Esophagus mucosa (tissue), 1 donor: ENCODE measurements around the gene SLC35B4. TPM values are rescaled to one million over a fixed set of nuclear protein-coding genes. Genes with fewer than 3 reads are reported as not detected.
A peak's percentile ranks its signal among the peaks of the same experiment; 100 is the strongest.

Experiments
- ATAC-seq: fragments of 200-7000 bp; cut with Tn5 transposase; one replicate; pipeline ENCODE4 v1.9.1; 2020
- total RNA-seq: library from RNA; stranded (reverse); gene quantifications from one replicate; pipeline ENCODE4 v1.2.4, GENCODE V29; 2023
- donor health status: DM: yes; HTN: yes; CAD: no.

SLC35B4 gene
- total RNA-seq: 7.2 TPM

GRCh38 chr7:134316539-134317344 lies at the start of gene SLC35B4:
Gene SLC35B4 (minus strand): TSS chr7:134316930. CDS start chr7:134316751, 179 bp downstream.
- peak; percentile 99 for ATAC-seq

- ATAC-seq: no peak
Observed at GRCh38 chr7:134366481-134366880, 49.8 kb upstream of the SLC35B4 start.

DNA sequence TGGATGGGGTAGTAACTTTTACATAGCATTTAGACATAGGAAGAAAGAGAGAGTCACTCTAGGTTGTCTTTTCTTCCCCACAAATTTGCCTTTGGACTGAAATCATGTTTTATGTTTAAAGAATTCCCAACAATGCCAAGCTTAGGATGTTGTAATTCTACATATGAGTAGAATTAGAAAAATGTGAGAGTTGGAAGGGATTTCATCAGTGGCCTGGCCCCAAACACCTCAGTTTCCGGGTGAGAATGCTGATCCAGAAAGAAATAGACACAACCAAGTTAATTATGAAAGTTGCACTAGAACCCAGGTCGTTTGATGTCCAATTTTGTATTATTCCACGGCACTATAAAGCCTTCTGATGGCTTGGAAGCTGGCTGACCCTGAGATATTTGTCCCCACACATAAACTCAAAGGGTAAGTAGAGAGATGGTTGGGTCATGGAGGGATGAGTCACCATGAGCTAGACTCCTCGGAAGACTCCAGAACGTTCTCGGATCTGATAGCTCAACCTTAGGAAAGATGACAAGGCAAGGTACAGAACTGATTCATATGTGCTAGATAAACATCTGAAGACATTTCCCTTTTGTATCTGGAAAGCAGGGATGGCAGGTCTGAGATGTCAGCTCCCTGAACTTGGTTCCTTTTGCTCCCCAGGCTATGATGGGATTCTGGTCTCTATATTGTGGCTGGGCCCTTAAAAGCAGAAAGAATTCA lies 48.8 kb upstream of the SLC35B4 start:
- ATAC-seq: peak; percentile 77

DNA sequence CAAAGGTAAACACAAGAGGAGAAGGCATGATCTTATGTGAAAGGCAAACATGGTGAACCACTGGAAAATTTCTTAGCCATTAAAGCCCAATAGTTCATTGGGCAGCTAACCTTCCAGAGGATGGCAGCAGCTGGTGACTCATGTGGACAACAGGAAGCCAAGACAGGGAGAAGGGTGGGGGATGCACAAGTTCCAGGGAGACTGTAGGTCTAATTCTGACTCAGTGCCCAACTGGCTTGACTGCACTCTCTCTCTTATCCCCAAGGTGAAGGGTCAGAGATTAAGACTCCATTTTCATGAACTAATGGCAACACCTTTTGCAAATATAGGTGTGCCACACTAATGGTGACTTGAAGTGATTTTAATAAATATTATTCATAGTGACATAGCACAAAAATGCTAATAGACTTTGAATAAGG lies 47.9 kb upstream of the SLC35B4 start:
- ATAC-seq: peak; percentile 92

DNA sequence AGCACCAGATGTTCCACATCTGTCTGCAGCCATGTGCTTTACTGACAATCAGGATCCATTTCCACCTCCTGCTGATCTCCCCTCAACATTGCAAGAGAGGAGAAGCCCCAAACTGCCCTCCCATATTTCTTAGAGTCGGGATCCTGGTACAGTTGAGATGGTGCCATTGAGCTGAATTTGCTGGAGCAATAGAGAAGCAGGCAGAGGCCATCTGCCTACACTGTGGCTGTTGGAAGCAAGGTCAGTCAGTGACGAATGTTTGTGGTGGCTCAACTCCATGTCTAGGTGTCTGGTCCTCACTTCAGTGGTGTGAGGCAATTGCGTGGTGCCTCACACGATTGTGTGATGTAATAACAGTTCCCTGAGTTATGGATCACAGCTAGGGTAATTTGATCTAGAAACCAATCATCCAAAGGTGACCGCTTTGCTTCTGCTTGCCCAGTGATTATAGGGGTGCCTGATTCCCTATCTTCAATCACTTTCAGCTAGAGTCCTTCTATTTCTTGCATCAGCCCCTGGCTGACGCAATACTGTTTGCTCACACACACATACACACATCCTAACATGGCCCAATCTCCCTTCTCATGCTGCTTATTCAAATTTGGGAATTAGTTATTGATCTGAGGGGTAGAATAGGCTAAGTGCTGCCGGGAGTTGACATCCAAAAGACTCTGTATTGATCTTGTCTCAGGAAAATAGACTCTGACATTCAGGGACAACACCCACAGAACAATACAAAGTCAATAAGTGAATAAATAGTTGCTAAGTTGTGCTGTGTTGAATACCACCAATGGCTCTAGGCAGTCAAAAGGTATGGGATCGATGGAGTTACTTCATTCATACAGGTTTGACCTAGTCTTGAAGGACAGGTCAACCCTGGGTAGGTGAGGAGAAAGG lies 46.1 kb upstream of the SLC35B4 start:
- ATAC-seq: no peak

DNA sequence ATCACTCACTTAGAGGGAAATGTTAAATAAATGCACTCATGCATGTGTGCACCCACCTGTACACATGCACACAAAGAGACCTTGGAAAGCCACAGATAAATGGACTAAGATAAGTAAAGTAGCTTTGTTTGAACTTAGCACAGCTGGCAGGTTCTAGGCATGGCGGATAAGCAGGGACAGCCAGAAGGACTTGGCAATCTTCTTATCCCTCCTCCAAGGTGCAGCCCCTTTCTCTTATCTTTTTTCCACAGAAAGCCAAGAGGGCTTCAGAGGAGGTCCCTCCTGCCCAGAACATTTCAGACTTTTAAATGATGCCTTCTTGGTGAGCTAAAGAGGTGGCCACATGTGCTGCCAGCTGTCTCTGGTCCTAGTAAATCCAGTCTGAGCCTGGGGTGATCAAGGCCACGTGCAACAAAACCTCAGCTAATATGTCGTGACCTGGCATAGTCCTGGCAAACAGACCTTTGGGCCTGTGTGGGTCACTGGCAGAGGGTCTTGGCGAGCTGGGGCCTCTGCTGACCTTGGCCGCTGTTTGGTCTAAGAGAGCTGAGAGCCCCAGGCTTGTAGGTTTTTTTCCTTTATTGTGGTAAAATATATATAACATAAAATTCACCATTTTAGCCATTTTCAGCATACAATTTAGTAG lies 43.2 kb upstream of the SLC35B4 start:
- ATAC-seq: no peak

- ATAC-seq: no peak
Observed at GRCh38 chr7:134357486-134357885, 40.8 kb upstream of the SLC35B4 start.

- ATAC-seq: no peak
Observed at GRCh38 chr7:134356421-134356936, 39.7 kb upstream of the SLC35B4 start.

GRCh38 chr7:134355927-134356326 lies 39.2 kb upstream of the SLC35B4 start:
- ATAC-seq: no peak

DNA sequence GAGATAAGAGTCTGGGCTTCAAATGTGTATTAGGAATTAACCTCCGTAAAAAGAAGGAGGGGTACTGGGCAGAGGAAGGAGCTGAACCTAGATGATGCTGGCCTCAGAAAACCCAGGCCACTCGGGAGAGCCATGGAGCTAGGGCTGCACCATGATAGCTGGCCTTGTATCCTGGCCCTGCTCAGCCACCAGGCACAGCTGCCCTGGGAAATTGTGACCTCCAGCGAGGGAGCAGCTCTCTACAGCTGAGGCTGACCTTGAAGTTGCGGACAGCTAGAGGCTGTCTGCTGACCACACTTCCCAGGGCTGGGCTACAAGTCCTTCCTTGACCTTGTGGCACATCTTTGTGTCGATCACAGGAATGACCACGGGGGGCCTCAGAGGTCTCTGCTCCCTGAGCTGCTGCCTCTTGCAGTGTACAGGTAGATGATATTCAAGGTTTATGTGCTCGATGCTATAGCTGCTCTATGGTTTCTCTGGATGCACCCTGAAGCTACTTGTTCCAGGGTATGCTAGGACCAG lies 38.3 kb upstream of the SLC35B4 start:
- ATAC-seq: no peak

DNA sequence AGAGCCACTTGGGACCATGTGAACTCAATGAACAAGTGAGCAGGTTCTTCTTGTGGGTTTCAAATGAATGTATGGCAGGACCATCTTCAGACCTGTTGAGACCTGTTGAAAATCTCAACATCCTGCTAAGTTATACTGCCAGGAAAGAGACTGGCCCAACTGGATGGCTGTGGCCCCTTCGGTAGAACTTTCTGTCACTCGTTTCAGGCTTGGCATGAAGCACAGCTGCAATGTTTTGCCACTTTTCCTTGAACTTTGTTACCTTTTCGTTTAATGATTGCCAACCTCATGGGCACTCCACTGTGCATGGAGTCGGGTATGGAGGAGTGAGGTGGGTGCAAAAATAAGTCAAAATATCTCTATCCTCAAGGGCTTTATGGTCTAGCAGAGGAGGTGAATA lies 36.7 kb upstream of the SLC35B4 start:
- ATAC-seq: peak; percentile 56

DNA sequence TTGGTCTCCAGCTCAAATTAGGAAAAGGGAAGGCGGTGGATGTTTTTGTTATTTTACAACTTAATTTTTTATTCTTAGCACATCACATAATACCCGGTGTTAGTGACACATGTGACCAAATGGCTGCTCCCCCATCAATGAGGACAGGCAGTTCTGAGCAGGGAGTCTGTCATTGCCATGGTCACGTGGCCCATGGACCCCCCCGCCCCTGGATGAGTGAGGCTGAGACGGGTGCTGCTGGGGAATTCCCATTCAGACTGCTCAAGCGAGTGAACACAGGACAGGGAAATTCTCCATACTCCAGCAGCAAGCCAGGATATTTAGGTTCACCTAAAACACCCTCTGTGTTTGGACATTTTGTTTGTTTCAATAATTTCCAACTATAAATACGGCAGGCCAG lies 34.7 kb upstream of the SLC35B4 start:
- ATAC-seq: no peak

DNA sequence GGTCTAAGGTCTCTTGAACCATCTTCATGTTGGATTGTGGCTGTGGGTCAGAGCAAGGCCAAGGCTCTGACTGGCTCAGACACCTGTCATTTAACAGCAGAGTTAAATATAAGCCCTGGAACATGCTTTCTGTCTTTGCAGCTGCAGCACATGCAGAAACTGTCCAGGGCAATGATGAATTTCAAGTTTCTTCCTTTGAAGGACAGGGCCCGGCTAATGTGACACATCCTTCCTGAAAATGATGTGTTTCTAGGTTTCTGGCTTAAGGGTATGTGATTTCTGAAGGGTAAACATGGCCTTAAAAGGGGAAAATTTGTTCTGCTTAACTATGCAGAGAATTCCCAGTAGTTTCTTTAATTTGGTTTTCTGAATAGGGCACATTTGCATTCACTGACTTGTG lies 34.0 kb upstream of the SLC35B4 start:
- no peak for ATAC-seq

DNA sequence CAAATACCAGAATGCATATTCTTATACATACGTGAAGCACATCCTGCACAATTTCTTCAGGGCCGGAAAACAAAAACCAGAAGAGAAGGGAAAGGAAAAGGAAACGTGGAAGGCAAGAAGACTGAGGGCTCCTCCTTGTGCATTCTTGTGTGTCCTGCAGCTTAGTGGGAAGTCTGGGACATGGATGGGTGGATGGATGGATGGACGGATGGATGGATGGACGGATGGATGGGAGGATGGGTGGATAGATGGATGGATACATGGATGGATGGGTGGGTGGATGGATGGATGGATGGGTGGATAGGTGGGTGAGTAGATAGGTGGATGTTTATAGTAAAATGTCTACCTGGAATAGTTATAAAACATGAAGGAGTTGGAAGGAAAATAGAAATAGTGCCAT lies 30.8 kb upstream of the SLC35B4 start:
- no peak for ATAC-seq

DNA sequence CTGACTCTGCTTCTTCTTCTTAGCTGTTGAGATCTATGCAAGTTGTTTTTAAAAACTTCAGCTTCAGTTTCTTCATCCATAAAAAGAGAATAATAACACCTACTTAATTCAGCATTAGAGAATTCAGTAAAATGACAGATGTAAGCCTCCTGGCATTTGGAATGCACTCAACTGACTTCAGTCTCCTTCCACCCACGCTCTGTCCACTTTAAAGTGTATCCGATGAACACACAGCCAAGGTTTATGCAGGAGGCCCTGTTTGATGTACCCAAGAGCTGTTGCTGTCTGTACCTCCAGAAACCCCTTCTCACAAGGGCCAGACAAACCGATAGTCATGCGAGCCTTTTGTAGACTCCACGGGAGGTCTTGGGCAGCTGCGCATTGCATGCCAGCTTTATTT lies 27.1 kb upstream of the SLC35B4 start:
- no peak for ATAC-seq

GRCh38 chr7:134343136-134343535 lies 26.4 kb upstream of the SLC35B4 start:
- ATAC-seq: no peak

GRCh38 chr7:134339475-134339874 lies 22.7 kb upstream of the SLC35B4 start:
- no peak for ATAC-seq

- no peak for ATAC-seq
Observed at GRCh38 chr7:134337980-134338379, 21.2 kb upstream of the SLC35B4 start.

- ATAC-seq: no peak
Observed at GRCh38 chr7:134334408-134334807, 17.7 kb upstream of the SLC35B4 start.

GRCh38 chr7:134333943-134334342 lies 17.2 kb upstream of the SLC35B4 start:
- ATAC-seq: no peak

GRCh38 chr7:134332892-134333291 lies 16.2 kb upstream of the SLC35B4 start:
- no peak for ATAC-seq

- ATAC-seq: no peak
Observed at GRCh38 chr7:134331393-134331792, 14.7 kb upstream of the SLC35B4 start.
